Thyroid gland (tissue), 4 donors: Measurements from ENCODE around the gene ZNF138.
"Not testable (repeated sequence)": the region's sequence is repeated elsewhere in the genome, so short reads cannot be mapped to it uniquely, and the experiment has no call there.

Experiments used
- POLR2A ChIP-seq, 2 donors: fragments of 450-650 bp; IDR thresholded peaks; one replicate each; pipeline ENCODE4 v1.6.1; 2017; ENCODE audit warnings: antibody characterized with exemption in 2 of 2, mild to moderate bottlenecking in 2 of 2, moderate library complexity in 1 of 2
- TF ChIP-seq, protein P1 (sequence below), 6 experiments: fragments of 200-600 bp in 3 of 6; fragments of 450-650 bp in 3 of 6; sonication (generic) in 3 of 6; IDR thresholded peaks; one replicate each; pipeline ENCODE4 v1.5.1; 2016 to 2019; ENCODE audit warnings: antibody characterized with exemption in 6 of 6, mild to moderate bottlenecking in 2 of 6, inconsistent platforms in 1 of 6, moderate library complexity in 1 of 6

DNA sequence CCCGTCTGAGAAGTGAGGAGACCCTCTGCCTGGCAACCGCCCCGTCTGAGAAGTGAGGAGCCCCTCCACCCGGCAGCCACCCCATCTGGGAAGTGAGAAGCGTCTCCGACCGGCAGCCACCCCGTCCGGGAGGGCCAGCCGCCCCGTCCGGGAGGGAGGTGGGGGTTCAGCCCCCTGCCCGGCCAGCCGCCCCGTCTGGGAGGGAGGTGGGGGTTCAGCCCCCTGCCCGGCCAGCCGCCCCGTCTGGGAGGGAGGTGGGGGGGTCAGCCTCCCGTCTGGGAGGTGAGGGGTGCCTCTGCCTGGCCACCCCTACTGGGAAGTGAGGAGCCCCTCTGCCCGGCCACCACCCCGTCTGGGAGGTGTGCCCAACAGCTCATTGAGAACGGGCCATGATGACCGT is 9.4 kb upstream of the ZNF138 start:
- TF ChIP-seq, protein P1, sequence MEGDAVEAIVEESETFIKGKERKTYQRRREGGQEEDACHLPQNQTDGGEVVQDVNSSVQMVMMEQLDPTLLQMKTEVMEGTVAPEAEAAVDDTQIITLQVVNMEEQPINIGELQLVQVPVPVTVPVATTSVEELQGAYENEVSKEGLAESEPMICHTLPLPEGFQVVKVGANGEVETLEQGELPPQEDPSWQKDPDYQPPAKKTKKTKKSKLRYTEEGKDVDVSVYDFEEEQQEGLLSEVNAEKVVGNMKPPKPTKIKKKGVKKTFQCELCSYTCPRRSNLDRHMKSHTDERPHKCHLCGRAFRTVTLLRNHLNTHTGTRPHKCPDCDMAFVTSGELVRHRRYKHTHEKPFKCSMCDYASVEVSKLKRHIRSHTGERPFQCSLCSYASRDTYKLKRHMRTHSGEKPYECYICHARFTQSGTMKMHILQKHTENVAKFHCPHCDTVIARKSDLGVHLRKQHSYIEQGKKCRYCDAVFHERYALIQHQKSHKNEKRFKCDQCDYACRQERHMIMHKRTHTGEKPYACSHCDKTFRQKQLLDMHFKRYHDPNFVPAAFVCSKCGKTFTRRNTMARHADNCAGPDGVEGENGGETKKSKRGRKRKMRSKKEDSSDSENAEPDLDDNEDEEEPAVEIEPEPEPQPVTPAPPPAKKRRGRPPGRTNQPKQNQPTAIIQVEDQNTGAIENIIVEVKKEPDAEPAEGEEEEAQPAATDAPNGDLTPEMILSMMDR (IDR thresholded peaks at IDR 0.05), result not testable (repeated sequence)
- TF ChIP-seq POLR2A (IDR thresholded peaks at IDR 0.05), result not testable (repeated sequence)
